GM19452 (cell line): ENCODE measurements around the gene EML3.
"Not testable (repeated sequence)": the region's sequence is repeated elsewhere in the genome, so short reads cannot be mapped to it uniquely, and the experiment has no call there.

Source experiments
- ATAC-seq: cut with Tn5 transposase; IDR thresholded peaks from one replicate; pipeline ENCODE4 v1.9.1; 2021; ENCODE audit not compliant: unreplicated experiment

EML3 gene

GRCh38 chr11:62612366-62613290 is at the start of gene EML3, which contains the start of gene ROM1:
TSS of gene EML3 (minus strand) at chr11:62612775. CDS start at chr11:62612457, 318 bp downstream.
TSS of gene ROM1 (plus strand) at chr11:62613257. CDS start at chr11:62613282, 25 bp downstream.
- peak; percentile 65 for ATAC-seq

GRCh38 chr11:62656796-62657429 is 44.3 kb upstream of the EML3 start:
- ATAC-seq, result no peak

GRCh38 chr11:62654297-62654696 is 41.7 kb upstream of the EML3 start:
- no peak for ATAC-seq

GRCh38 chr11:62652161-62653006 is 39.8 kb upstream of the EML3 start:
- ATAC-seq, result peak; percentile 11

GRCh38 chr11:62650283-62650682 is 37.7 kb upstream of the EML3 start:
- ATAC-seq, result not testable (repeated sequence)

- ATAC-seq, result no peak
Measured at GRCh38 chr11:62649486-62649885, 36.9 kb upstream of the EML3 start.

GRCh38 chr11:62648967-62649364 is 36.4 kb upstream of the EML3 start:
- ATAC-seq, result no peak

- ATAC-seq, result no peak
Measured at GRCh38 chr11:62648185-62648966, 35.8 kb upstream of the EML3 start.

GRCh38 chr11:62647609-62648005 is 35.0 kb upstream of the EML3 start:
- no peak for ATAC-seq

GRCh38 chr11:62646825-62647608 is 34.4 kb upstream of the EML3 start:
- ATAC-seq, result no peak

GRCh38 chr11:62645946-62646824 is 33.6 kb upstream of the EML3 start, which contains the start of gene GANAB:
TSS of gene GANAB (minus strand) at chr11:62646613. CDS start at chr11:62646599, 14 bp downstream.
- ATAC-seq, result peak; percentile 90

GRCh38 chr11:62645671-62645945 is 33.0 kb upstream of the EML3 start:
- ATAC-seq, result no peak

GRCh38 chr11:62644220-62644619 is 31.6 kb upstream of the EML3 start:
- ATAC-seq, result no peak

- ATAC-seq, result no peak
Measured at GRCh38 chr11:62632492-62632891, 19.9 kb upstream of the EML3 start.

GRCh38 chr11:62627713-62628112 is 15.1 kb upstream of the EML3 start:
- no peak for ATAC-seq

- ATAC-seq, result no peak
Measured at GRCh38 chr11:62622476-62623089, 10.0 kb upstream of the EML3 start.

GRCh38 chr11:62621567-62622470 is 9.2 kb upstream of the EML3 start, which contains the start of gene B3GAT3:
TSS of gene B3GAT3 (minus strand) at chr11:62621986. CDS start at chr11:62621947, 39 bp downstream.
- peak; percentile 94 for ATAC-seq
